HEK293 (cell line): ENCODE data around the gene LMBRD2.

Source experiments
- GLI2 ChIP-seq: fragments of 450-650 bp; formaldehyde crosslinking; IDR thresholded peaks from 2 replicates; pipeline ENCODE4; 2017; ENCODE audit warnings: missing biosample characterization, missing genetic modification characterization, low read depth, borderline replicate concordance
- GLIS2 ChIP-seq: fragments of 450-650 bp; formaldehyde crosslinking; IDR thresholded peaks from 2 replicates; pipeline ENCODE4 v1.5.1; 2016; ENCODE audit warnings: missing biosample characterization, missing genetic modification characterization
- KLF7 ChIP-seq: fragments of 450-650 bp; formaldehyde crosslinking; IDR thresholded peaks from 2 replicates; pipeline ENCODE4 v1.5.1; 2016; ENCODE audit warnings: missing biosample characterization, missing genetic modification characterization, borderline replicate concordance
- SETDB1 ChIP-seq: IDR thresholded peaks from one replicate; pipeline ENCODE4 v1.6.1; 2017; ENCODE audit warnings: mild to moderate bottlenecking, low read length, moderate library complexity, mixed read lengths; ENCODE audit not compliant: insufficient read length
- SP3 ChIP-seq: fragments of 450-650 bp; formaldehyde crosslinking; IDR thresholded peaks from 2 replicates; pipeline ENCODE4 v1.5.1; 2016; ENCODE audit warnings: missing biosample characterization, missing genetic modification characterization
- SP7 ChIP-seq: fragments of 450-650 bp; formaldehyde crosslinking; IDR thresholded peaks from 2 replicates; pipeline ENCODE4 v1.5.1; 2016; ENCODE audit warnings: missing biosample characterization, missing genetic modification characterization
- TCF7L2 ChIP-seq: IDR thresholded peaks from 2 replicates; pipeline ENCODE4 v1.6.1; 2011; ENCODE audit warnings: low read depth, mild to moderate bottlenecking, inconsistent platforms, low read length, moderate library complexity, borderline replicate concordance
- WT1 ChIP-seq: fragments of 450-650 bp; formaldehyde crosslinking; IDR thresholded peaks from 2 replicates; pipeline ENCODE4 v1.5.1; 2016; ENCODE audit warnings: missing biosample characterization, missing genetic modification characterization
- YY2 ChIP-seq: fragments of 450-650 bp; formaldehyde crosslinking; IDR thresholded peaks from 2 replicates; pipeline ENCODE4 v1.5.1; 2016; ENCODE audit warnings: missing biosample characterization, missing genetic modification characterization
- ZBTB21 ChIP-seq: fragments of 450-650 bp; formaldehyde crosslinking; IDR thresholded peaks from 2 replicates; pipeline ENCODE4 v1.5.1; 2017; ENCODE audit warnings: missing biosample characterization, missing genetic modification characterization
- ZBTB7A ChIP-seq: fragments of 450-650 bp; formaldehyde crosslinking; IDR thresholded peaks from 2 replicates; pipeline ENCODE4 v1.5.1; 2016; ENCODE audit warnings: low read depth, missing biosample characterization, missing genetic modification characterization
- ZBTB8A ChIP-seq: fragments of 450-650 bp; formaldehyde crosslinking; IDR thresholded peaks from 2 replicates; pipeline ENCODE4 v1.5.1; 2016; ENCODE audit warnings: missing biosample characterization, missing genetic modification characterization
- ZFHX2 ChIP-seq: fragments of 450-650 bp; formaldehyde crosslinking; conservative IDR thresholded peaks from 2 replicates; pipeline ENCODE4 v1.5.1; 2016; ENCODE audit warnings: missing biosample characterization, missing genetic modification characterization
- ZFP69B ChIP-seq: fragments of 450-650 bp; formaldehyde crosslinking; IDR thresholded peaks from 2 replicates; pipeline ENCODE4 v1.5.1; 2016; ENCODE audit warnings: missing biosample characterization, missing genetic modification characterization
- ZNF10 ChIP-seq: fragments of 450-650 bp; formaldehyde crosslinking; IDR thresholded peaks from 2 replicates; pipeline ENCODE4 v1.5.1; 2017; ENCODE audit warnings: missing biosample characterization, missing genetic modification characterization
- ZNF155 ChIP-seq: fragments of 450-650 bp; formaldehyde crosslinking; IDR thresholded peaks from 2 replicates; pipeline ENCODE4 v1.5.1; 2016; ENCODE audit warnings: missing biosample characterization, missing genetic modification characterization
- ZNF169 ChIP-seq: fragments of 450-650 bp; formaldehyde crosslinking; IDR thresholded peaks from 2 replicates; pipeline ENCODE4 v1.5.1; 2016; ENCODE audit warnings: missing biosample characterization, missing genetic modification characterization
- ZNF184 ChIP-seq: fragments of 450-650 bp; IDR thresholded peaks from 2 replicates; pipeline ENCODE4 v1.5.1; 2018; ENCODE audit warnings: missing biosample characterization, mild to moderate bottlenecking, missing genetic modification characterization
- ZNF2 ChIP-seq: fragments of 450-650 bp; formaldehyde crosslinking; IDR thresholded peaks from 2 replicates; pipeline ENCODE4 v1.5.1; 2016; ENCODE audit warnings: missing biosample characterization, missing genetic modification characterization
- ZNF202 ChIP-seq: fragments of 450-650 bp; formaldehyde crosslinking; IDR thresholded peaks from 2 replicates; pipeline ENCODE4 v1.5.1; 2016; ENCODE audit warnings: missing biosample characterization, missing genetic modification characterization, borderline replicate concordance
- ZNF214 ChIP-seq: fragments of 450-650 bp; formaldehyde crosslinking; IDR thresholded peaks from 2 replicates; pipeline ENCODE4 v1.5.1; 2017; ENCODE audit warnings: missing biosample characterization, mild to moderate bottlenecking, missing genetic modification characterization, borderline replicate concordance
- ZNF266 ChIP-seq: fragments of 450-650 bp; formaldehyde crosslinking; IDR thresholded peaks from 2 replicates; pipeline ENCODE4 v1.5.1; 2016; ENCODE audit warnings: missing biosample characterization, missing genetic modification characterization, low read depth
- ZNF350 ChIP-seq: fragments of 450-650 bp; formaldehyde crosslinking; IDR thresholded peaks from 2 replicates; pipeline ENCODE4 v1.5.0; 2017; ENCODE audit warnings: missing biosample characterization, mild to moderate bottlenecking, missing genetic modification characterization
- ZNF37A ChIP-seq: fragments of 450-650 bp; IDR thresholded peaks from 2 replicates; pipeline ENCODE4 v1.5.1; 2018; ENCODE audit warnings: missing biosample characterization, missing genetic modification characterization
- ZNF391 ChIP-seq: fragments of 450-650 bp; formaldehyde crosslinking; IDR thresholded peaks from 2 replicates; pipeline ENCODE4 v1.5.1; 2016; ENCODE audit warnings: low read depth, missing biosample characterization, missing genetic modification characterization, borderline replicate concordance
- ZNF394 ChIP-seq: fragments of 450-650 bp; formaldehyde crosslinking; IDR thresholded peaks from 2 replicates; pipeline ENCODE4 v1.5.1; 2016; ENCODE audit warnings: missing biosample characterization, missing genetic modification characterization, mild to moderate bottlenecking, moderate library complexity, borderline replicate concordance
- ZNF416 ChIP-seq: fragments of 450-650 bp; formaldehyde crosslinking; IDR thresholded peaks from 2 replicates; pipeline ENCODE4 v1.5.1; 2016; ENCODE audit warnings: missing biosample characterization, missing genetic modification characterization
- ZNF501 ChIP-seq: fragments of 450-650 bp; formaldehyde crosslinking; IDR thresholded peaks from 2 replicates; pipeline ENCODE4 v1.5.1; 2016; ENCODE audit warnings: missing biosample characterization, missing genetic modification characterization
- ZNF544 ChIP-seq: fragments of 450-650 bp; formaldehyde crosslinking; IDR thresholded peaks from 2 replicates; pipeline ENCODE4 v1.5.0; 2017; ENCODE audit warnings: missing biosample characterization, missing genetic modification characterization
- ZNF548 ChIP-seq: fragments of 450-650 bp; formaldehyde crosslinking; IDR thresholded peaks from 2 replicates; pipeline ENCODE4 v1.5.1; 2016; ENCODE audit warnings: missing biosample characterization, missing genetic modification characterization
- ZNF560 ChIP-seq: fragments of 450-650 bp; formaldehyde crosslinking; IDR thresholded peaks from 2 replicates; pipeline ENCODE4 v1.5.1; 2017; ENCODE audit warnings: missing biosample characterization, missing genetic modification characterization, borderline replicate concordance
- ZNF629 ChIP-seq: fragments of 450-650 bp; formaldehyde crosslinking; IDR thresholded peaks from 2 replicates; pipeline ENCODE4 v1.5.1; 2017; ENCODE audit warnings: missing biosample characterization, missing genetic modification characterization
- ZNF677 ChIP-seq: fragments of 450-650 bp; IDR thresholded peaks from 2 replicates; pipeline ENCODE4 v1.5.0; 2018; ENCODE audit warnings: missing biosample characterization, mild to moderate bottlenecking, missing genetic modification characterization, moderate library complexity
- ZNF785 ChIP-seq: fragments of 450-650 bp; formaldehyde crosslinking; IDR thresholded peaks from 2 replicates; pipeline ENCODE4 v1.5.1; 2016; ENCODE audit warnings: missing biosample characterization, missing genetic modification characterization
- ZNF830 ChIP-seq: fragments of 450-650 bp; IDR thresholded peaks from 2 replicates; pipeline ENCODE4 v1.5.0; 2018; ENCODE audit warnings: missing biosample characterization, missing genetic modification characterization, low read depth, mild to moderate bottlenecking, moderate library complexity
- TF ChIP-seq, protein P1 (sequence below): fragments of 450-650 bp; formaldehyde crosslinking; IDR thresholded peaks from 2 replicates; pipeline ENCODE4 v1.5.1; 2017; ENCODE audit warnings: missing biosample characterization, mild to moderate bottlenecking, missing genetic modification characterization, moderate library complexity
- TF ChIP-seq, protein P2 (sequence below): fragments of 450-650 bp; formaldehyde crosslinking; IDR thresholded peaks from 2 replicates; pipeline ENCODE4 v1.5.1; 2016; ENCODE audit warnings: missing biosample characterization, missing genetic modification characterization
- TF ChIP-seq, protein P3 (sequence below): fragments of 450-650 bp; IDR thresholded peaks from 2 replicates; pipeline ENCODE4 v1.5.1; 2018; ENCODE audit warnings: missing biosample characterization, mild to moderate bottlenecking, missing genetic modification characterization
- TF ChIP-seq, protein P4 (sequence below): fragments of 450-650 bp; formaldehyde crosslinking; IDR thresholded peaks from 2 replicates; pipeline ENCODE4 v1.5.1; 2016; ENCODE audit warnings: missing biosample characterization, missing genetic modification characterization

LMBRD2 gene

DNA sequence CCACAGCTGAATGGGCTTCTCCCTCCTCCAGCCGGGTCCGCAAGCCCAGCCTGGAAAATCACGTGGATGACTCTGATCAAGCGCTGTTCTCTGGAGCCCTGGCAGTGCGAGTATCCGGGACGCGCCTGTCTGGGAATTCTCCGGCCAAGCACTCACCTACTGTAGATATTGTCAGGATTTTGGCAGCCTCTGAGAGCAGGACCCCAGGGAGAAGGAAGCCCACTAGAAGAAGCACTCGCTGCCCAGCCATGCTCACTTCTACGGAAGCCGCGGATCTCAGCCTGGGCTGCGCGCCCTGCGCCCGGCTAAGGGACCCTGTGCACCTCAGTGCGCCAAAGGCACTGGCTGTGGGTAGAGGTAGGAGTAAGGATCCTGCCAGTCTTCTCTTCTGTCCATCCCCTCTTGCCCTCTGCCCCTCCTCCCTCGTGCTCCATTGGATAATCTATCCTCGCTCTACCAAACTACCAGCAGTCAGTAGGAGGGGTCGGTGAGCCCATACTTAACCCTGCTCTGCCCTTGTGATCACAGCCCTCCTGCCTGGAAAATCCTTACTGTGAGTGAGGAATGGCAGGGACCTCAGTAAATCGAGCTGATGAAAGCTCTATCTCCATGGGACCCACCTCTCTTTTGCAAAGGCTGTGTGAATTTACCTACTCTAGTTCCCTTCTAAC is 85.0 kb downstream of the LMBRD2 start, which contains the start of gene UGT3A2 (continued):
- TF ChIP-seq ZNF501 (tag by site-specific recombination): no peak; the same call in 1 of the 2 replicates
- TF ChIP-seq SP3 (tag by site-specific recombination): peak; percentile 71
- no peak; the same call in 1 of the 2 replicates for TF ChIP-seq YY2
- no peak for TF ChIP-seq SETDB1
- TF ChIP-seq ZNF202 (tag by site-specific recombination): no peak
- no peak for TF ChIP-seq ZNF416 (tag by site-specific recombination)
- no peak for TF ChIP-seq ZNF266
- no peak for TF ChIP-seq ZBTB21 (tag by site-specific recombination)
- peak; percentile 33; the same call in 1 of the 2 replicates for TF ChIP-seq ZFHX2 (tag by site-specific recombination)
- peak; percentile 87 for TF ChIP-seq ZBTB8A (tag by site-specific recombination)
- no peak for TF ChIP-seq ZNF350 (tag by site-specific recombination)
- TF ChIP-seq ZNF184 (tag by site-specific recombination): no peak
- no peak for TF ChIP-seq ZNF391 (tag by site-specific recombination)
- TF ChIP-seq ZBTB7A (tag by site-specific recombination): no peak
- 0 out of 2 replicates have a peak, but pooled peaks have one; percentile 15 for TF ChIP-seq SP7
- TF ChIP-seq, protein P1, sequence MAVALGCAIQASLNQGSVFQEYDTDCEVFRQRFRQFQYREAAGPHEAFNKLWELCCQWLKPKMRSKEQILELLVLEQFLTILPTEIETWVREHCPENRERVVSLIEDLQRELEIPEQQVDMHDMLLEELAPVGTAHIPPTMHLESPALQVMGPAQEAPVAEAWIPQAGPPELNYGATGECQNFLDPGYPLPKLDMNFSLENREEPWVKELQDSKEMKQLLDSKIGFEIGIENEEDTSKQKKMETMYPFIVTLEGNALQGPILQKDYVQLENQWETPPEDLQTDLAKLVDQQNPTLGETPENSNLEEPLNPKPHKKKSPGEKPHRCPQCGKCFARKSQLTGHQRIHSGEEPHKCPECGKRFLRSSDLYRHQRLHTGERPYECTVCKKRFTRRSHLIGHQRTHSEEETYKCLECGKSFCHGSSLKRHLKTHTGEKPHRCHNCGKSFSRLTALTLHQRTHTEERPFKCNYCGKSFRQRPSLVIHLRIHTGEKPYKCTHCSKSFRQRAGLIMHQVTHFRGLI: peak; percentile 67
- TF ChIP-seq WT1: no peak
- TF ChIP-seq ZNF785 (tag by site-specific recombination): no peak
- TF ChIP-seq ZNF544 (tag by site-specific recombination): no peak
- no peak for TF ChIP-seq ZNF2 (tag by site-specific recombination)
- TF ChIP-seq, protein P2, sequence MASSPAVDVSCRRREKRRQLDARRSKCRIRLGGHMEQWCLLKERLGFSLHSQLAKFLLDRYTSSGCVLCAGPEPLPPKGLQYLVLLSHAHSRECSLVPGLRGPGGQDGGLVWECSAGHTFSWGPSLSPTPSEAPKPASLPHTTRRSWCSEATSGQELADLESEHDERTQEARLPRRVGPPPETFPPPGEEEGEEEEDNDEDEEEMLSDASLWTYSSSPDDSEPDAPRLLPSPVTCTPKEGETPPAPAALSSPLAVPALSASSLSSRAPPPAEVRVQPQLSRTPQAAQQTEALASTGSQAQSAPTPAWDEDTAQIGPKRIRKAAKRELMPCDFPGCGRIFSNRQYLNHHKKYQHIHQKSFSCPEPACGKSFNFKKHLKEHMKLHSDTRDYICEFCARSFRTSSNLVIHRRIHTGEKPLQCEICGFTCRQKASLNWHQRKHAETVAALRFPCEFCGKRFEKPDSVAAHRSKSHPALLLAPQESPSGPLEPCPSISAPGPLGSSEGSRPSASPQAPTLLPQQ (tag by site-specific recombination): peak; percentile 80
- TF ChIP-seq ZNF629 (tag by site-specific recombination): 0 out of 2 replicates have a peak, but pooled peaks have one; percentile 22
- TF ChIP-seq ZNF560 (tag by site-specific recombination): no peak
- TF ChIP-seq, protein P3, sequence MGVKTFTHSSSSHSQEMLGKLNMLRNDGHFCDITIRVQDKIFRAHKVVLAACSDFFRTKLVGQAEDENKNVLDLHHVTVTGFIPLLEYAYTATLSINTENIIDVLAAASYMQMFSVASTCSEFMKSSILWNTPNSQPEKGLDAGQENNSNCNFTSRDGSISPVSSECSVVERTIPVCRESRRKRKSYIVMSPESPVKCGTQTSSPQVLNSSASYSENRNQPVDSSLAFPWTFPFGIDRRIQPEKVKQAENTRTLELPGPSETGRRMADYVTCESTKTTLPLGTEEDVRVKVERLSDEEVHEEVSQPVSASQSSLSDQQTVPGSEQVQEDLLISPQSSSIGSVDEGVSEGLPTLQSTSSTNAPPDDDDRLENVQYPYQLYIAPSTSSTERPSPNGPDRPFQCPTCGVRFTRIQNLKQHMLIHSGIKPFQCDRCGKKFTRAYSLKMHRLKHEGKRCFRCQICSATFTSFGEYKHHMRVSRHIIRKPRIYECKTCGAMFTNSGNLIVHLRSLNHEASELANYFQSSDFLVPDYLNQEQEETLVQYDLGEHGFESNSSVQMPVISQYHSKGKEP: no peak
- no peak for TF ChIP-seq ZNF677 (tag by site-specific recombination)
- no peak for TF ChIP-seq ZNF394
- no peak for TF ChIP-seq KLF7 (tag by site-specific recombination)
- TF ChIP-seq TCF7L2: no peak
- TF ChIP-seq ZNF10 (tag by site-specific recombination): no peak
- TF ChIP-seq GLIS2 (tag by site-specific recombination): no peak
- TF ChIP-seq GLI2: no peak
- no peak for TF ChIP-seq ZNF830 (tag by site-specific recombination)
- no peak for TF ChIP-seq ZNF548
- peak; percentile 69 for TF ChIP-seq ZFP69B
- no peak for TF ChIP-seq ZNF214 (tag by site-specific recombination)
- TF ChIP-seq, protein P4, sequence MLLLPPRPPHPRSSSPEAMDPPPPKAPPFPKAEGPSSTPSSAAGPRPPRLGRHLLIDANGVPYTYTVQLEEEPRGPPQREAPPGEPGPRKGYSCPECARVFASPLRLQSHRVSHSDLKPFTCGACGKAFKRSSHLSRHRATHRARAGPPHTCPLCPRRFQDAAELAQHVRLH (tag by site-specific recombination): peak; percentile 59; the same call in 1 of the 2 replicates
- TF ChIP-seq ZNF37A: no peak
- no peak for TF ChIP-seq ZNF155 (tag by site-specific recombination)
- no peak for TF ChIP-seq ZNF169 (tag by site-specific recombination)
